RWPE1 (cell line): ENCODE results near the gene NOL4L.

Source experiments
- CTCF ChIA-PET: fragments of 350-600 bp; sonication (Branson Sonifier 250); formaldehyde crosslinking; extraction: SDS; loops from one replicate; lab custom pipeline; 2021; lab: Yijun Ruan, JAX
- POLR2A ChIA-PET: fragments of 400-600 bp; formaldehyde crosslinking; extraction: SDS; loops from one replicate; lab custom pipeline; 2020; ENCODE audit warnings: antibody characterized with exemption; ENCODE audit not compliant: low non-redundant PET; lab: Yijun Ruan, JAX
- DNase-seq: peaks from one replicate; pipeline ENCODE4 v3.0.0; 2012; ENCODE audit warnings: low spot score
- H3K27ac ChIP-seq: fragments of 450-650 bp; 2 replicates; pipeline ENCODE4 v1.5.1; 2017
- TF ChIP-seq, protein P1 (sequence below): fragments of 450-650 bp; conservative IDR thresholded peaks from 2 replicates; pipeline ENCODE4 v1.5.1; 2017; ENCODE audit warnings: low read depth, mild to moderate bottlenecking

NOL4L gene

DNA sequence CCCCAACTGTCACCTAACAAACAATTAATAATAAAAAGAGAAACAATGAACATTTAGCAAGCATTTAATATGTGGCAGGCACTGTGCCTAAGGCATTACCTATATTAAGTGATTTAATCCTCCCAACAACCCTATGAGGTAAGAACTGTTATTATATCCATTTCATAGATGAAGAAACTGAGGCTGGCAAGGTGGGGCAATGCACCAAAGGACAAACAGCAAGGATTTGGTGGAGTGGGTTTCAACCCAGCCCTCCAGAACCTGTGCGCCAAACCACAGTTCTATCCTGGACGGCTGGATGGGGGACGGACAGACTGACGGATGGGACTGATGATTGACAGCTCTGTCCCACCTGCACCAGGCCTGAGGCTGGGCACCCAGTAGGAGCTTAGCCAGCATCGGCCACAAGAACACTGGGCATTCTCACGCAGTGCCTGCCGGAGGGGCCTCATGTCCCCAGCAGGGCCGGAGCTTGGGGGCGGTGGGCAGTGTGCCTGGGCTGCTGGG lies 24.6 kb downstream of the NOL4L start:
- POLR2A ChIA-PET = no interaction called here
- no peak for DNase-seq
- TF ChIP-seq, protein P1, sequence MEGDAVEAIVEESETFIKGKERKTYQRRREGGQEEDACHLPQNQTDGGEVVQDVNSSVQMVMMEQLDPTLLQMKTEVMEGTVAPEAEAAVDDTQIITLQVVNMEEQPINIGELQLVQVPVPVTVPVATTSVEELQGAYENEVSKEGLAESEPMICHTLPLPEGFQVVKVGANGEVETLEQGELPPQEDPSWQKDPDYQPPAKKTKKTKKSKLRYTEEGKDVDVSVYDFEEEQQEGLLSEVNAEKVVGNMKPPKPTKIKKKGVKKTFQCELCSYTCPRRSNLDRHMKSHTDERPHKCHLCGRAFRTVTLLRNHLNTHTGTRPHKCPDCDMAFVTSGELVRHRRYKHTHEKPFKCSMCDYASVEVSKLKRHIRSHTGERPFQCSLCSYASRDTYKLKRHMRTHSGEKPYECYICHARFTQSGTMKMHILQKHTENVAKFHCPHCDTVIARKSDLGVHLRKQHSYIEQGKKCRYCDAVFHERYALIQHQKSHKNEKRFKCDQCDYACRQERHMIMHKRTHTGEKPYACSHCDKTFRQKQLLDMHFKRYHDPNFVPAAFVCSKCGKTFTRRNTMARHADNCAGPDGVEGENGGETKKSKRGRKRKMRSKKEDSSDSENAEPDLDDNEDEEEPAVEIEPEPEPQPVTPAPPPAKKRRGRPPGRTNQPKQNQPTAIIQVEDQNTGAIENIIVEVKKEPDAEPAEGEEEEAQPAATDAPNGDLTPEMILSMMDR = no peak
- CTCF ChIA-PET = interaction anchor here (0.5 to 0.6 kb wide), 2 partner anchors 38 to 83 kb away, joined by 3 to 4 read pairs; no protein-coding TSS in a partner anchor
- no peak overlapping the region for H3K27ac ChIP-seq

DNA sequence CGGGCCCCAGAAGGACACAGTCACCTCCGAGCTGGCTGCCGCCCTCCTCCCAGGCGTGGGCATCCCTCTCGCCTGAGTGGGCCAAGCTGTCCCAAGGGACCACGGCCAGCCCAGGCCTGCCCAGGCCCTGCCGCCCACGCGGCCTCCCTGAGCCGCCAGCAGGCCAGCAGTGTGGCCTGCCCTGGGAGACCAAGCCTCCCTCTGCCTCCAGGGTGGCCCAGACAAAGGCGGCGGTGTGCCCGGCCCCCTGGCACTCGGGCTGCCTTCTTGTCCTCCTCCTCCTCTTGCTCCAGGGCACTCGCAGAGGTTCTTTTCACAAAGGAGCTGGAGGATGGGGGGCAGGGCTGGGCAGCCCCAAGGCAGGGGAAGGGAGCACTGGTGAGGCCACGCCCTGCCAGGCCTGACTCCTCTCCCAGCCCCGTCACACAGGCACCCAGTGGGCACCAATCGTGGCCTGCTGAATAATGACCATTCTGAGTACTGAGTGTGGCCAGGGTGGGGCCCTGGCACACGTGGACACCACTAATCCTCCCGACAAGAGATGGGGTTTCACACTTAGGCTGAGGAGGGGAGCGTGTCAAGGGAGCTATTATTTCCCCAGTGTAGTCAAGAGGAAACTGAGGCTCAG lies 25.3 kb downstream of the NOL4L start:
- POLR2A ChIA-PET = no interaction called here
- DNase-seq = no peak
- no peak overlapping the region for H3K27ac ChIP-seq
- TF ChIP-seq, protein P1 = no peak
- CTCF ChIA-PET = interaction anchor here (0.7 to 1.8 kb wide), 2 partner anchors 93 to 700 kb away, joined by 4 to 5 read pairs; no protein-coding TSS in a partner anchor

DNA sequence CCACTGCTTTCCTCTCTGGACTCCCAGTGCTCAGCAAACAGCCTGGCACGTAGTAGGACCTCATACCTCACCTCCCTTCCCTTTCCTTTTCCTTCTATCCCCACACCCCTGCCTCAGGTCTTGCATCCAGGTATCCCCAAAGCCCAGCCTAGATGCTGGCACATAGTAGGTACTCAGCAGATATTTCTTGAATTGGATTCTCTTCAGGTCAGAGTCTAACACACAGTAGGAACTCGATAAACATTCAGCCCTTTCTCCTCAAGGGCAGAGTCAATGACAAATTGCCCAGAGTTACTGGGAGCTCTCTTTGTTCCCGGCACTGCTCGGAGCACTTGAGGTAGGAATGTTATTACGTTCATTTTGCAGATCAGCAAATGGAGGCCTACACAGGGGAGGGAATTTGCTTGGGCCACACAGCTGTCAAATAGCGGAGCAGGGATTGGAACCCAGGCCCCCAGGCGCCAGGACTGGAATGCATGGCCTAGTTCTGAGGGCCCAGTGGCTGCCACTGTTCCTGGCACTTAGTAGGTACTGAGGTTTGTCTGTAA lies 25.9 kb downstream of the NOL4L start:
- ChIA-PET CTCF (interaction anchor here (0.6 to 1.8 kb wide), 3 partner anchors 85 to 699 kb away, joined by 4 to 7 read pairs (median 5); no protein-coding TSS in a partner anchor), POLR2A (no interaction called here)
- no peak for DNase-seq
- no peak overlapping the region for H3K27ac ChIP-seq
- TF ChIP-seq, protein P1 = no peak

DNA sequence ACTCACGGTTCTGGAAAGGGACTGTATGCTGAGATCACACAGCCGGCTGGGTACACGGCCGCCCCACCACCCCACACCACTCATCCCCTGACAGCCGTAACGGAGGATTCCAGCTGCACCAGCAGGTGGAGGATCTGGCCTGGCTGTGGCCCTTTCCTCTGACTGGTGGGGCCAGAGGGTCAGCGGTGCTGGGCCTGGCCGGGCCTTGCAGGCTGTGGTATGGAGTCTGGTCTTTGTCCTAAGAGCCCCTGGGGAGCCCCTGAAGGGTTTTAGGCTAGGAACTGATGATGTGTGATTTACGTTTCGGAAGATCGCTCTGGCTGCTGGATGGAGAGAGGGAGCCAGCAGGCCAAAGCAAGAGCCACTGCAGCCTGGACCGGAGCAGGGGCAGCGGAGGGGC lies 26.6 kb downstream of the NOL4L start:
- ChIA-PET POLR2A (no interaction called here), CTCF (interaction anchor here (0.6 to 1.8 kb wide), 2 partner anchors 10 to 94 kb away, joined by 3 to 5 read pairs; no protein-coding TSS in a partner anchor)
- TF ChIP-seq, protein P1 = no peak
- no peak for DNase-seq
- no peak overlapping the region for H3K27ac ChIP-seq

DNA sequence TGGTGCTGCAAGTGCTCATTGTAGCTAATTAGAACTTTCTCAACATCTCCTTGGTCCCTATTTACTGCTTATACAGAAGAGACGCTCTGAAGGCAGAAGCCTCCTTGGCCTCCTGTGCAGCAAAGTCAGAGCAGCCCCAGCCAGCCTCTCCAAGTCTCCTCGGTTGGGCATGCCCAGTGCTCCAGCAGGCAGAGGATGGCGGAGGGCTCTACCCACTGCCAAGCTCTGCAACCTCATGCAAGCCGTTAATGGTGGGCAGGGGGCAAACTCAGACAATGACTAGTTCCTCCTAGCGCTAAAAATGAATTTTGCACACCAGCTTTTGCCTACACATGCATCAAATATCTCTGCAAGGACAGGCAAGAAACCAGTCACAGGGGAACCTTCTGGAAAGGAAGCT lies 27.8 kb downstream of the NOL4L start:
- ChIA-PET POLR2A (no interaction called here), CTCF (interaction anchor here (0.7 kb wide), 1 partner anchor 705 kb away, joined by 4 read pairs; no protein-coding TSS in a partner anchor)

More for the DNA sequence above, 27.8 kb downstream of the NOL4L start:
- no peak for DNase-seq
- H3K27ac ChIP-seq = no peak overlapping the region
- TF ChIP-seq, protein P1 = no peak
